H1 (cell line): ENCODE measurements around the gene CHPF. TPM values are rescaled to one million over a fixed set of nuclear protein-coding genes. Genes with fewer than 3 reads are reported as not detected.

Source experiments
- CHD7 ChIP-seq: fragments of 300-600 bp; sonication (generic); IDR thresholded peaks from 2 replicates; pipeline ENCODE4 v1.7.1; 2012; ENCODE audit warnings: low read length, moderate library complexity, mild to moderate bottlenecking, inconsistent platforms; ENCODE audit not compliant: insufficient replicate concordance
- KDM1A ChIP-seq: fragments of 200-600, 300-600 bp; sonication (generic); IDR thresholded peaks from 2 replicates; pipeline ENCODE4 v1.7.1; 2016; ENCODE audit warnings: mild to moderate bottlenecking, low read length, borderline replicate concordance
- MAFK ChIP-seq: IDR thresholded peaks from 2 replicates; pipeline ENCODE4 v1.6.1; 2012; ENCODE audit warnings: low read depth, mild to moderate bottlenecking, improper control_type of control experiment, low read length
- NANOG ChIP-seq: IDR thresholded peaks from 2 replicates; pipeline ENCODE4 v1.6.1; 2011; ENCODE audit warnings: low read length, low read depth, mild to moderate bottlenecking, inconsistent platforms; ENCODE audit not compliant: insufficient read depth, poor library complexity, severe bottlenecking
- POLR2A ChIP-seq, 2 experiments: IDR thresholded peaks; 1 replicate in 1 of 2; 2 replicates in 1 of 2; pipeline ENCODE4 v1.6.1; 2011; ENCODE audit warnings: low read depth in 2 of 2, low read length in 2 of 2, mild to moderate bottlenecking in 2 of 2; ENCODE audit errors: control extremely low read depth in 1 of 2
- RBBP5 ChIP-seq: IDR thresholded peaks from 2 replicates; pipeline ENCODE4 v1.7.1; 2012; ENCODE audit warnings: low read depth, mild to moderate bottlenecking, inconsistent platforms, low read length, moderate library complexity, borderline replicate concordance
- SIRT6 ChIP-seq: IDR thresholded peaks from one replicate; pipeline ENCODE4 v1.7.1; 2012; ENCODE audit warnings: low read length, inconsistent platforms
- polyA plus RNA-seq, 7 experiments: library from polyadenylated mRNA; depleted of rRNA in 3 of 7; stranded (reverse) in 5 of 7; unstranded in 2 of 7; fragments of >200 nt in 5 of 7; fragments of 200-250 nt in 2 of 7; gene quantifications; 1 replicate in 5 of 7; 2 replicates in 1 of 7; 4 replicates in 1 of 7; pipeline versions ENCODE4 v1.2.1 to v1.2.3, GENCODE V29; 2011 to 2013; ENCODE audit warnings: missing spikeins in 2 of 7, mixed read lengths in 2 of 7
- total RNA-seq: library from RNA; stranded (reverse); fragmentation: NEBNext Ultra II Directional; extraction: Animal tissue kit (Norgen Biotek cat#: 25700); gene quantifications from 2 replicates; pipeline ENCODE4 v1.2.1, GENCODE V29; 2021
- TF ChIP-seq, protein P1 (sequence below): IDR thresholded peaks from 2 replicates; pipeline ENCODE4 v1.6.1; 2011; ENCODE audit warnings: low read depth, mild to moderate bottlenecking, low read length; ENCODE audit not compliant: insufficient read depth

Gene CHPF
- total and polyA plus RNA-seq, 2 of the 8 experiments (the other 6 are each of a cell fraction or from before 2014, with no cell fraction given) = 62.9 to 67.3 TPM

GRCh38 chr2:219552382-219553167 is 9.0 kb upstream of the CHPF start (continued):
- TF ChIP-seq KDM1A (0 out of 2 replicates have a peak, but pooled peaks have one; percentile 15), SIRT6 (no peak), POLR2A (IDR thresholded peaks at IDR 0.05; ENCODE audit: control extremely low read depth in 1 of 2, low read depth in 2 of 2, low read length in 2 of 2) (peak in 1 of 2 experiments; percentile 80; a peak in 2 of 3 replicates), NANOG (no peak), RBBP5 (no peak; the same call in 1 of the 2 replicates), MAFK (no peak), CHD7 (no peak)
- TF ChIP-seq, protein P1, sequence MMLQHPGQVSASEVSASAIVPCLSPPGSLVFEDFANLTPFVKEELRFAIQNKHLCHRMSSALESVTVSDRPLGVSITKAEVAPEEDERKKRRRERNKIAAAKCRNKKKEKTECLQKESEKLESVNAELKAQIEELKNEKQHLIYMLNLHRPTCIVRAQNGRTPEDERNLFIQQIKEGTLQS = no peak
